Measurements from ENCODE around the gene CD200.

GRCh38 chr3:112338727-112339056 is 5.7 kb downstream of the CD200 start:
- no peak for TF ChIP-seq CTCF (IDR thresholded peaks at IDR 0.05 in 4 of 5, conservative IDR thresholded peaks at IDR 0.05 in 1 of 5)
- no peak for TF ChIP-seq POLR2A (IDR thresholded peaks at IDR 0.05)

Data from gastrocnemius medialis (tissue), 4 donors.